Measurements from ENCODE around the gene ECPAS. TPM values are rescaled to one million over a fixed set of nuclear protein-coding genes. Genes with fewer than 3 reads are reported as not detected.
"Not testable (repeated sequence)": the region's sequence is repeated elsewhere in the genome, so short reads cannot be mapped to it uniquely, and the experiment has no call there.

ECPAS gene
- total RNA-seq, 1 donor = 49.1 TPM

DNA sequence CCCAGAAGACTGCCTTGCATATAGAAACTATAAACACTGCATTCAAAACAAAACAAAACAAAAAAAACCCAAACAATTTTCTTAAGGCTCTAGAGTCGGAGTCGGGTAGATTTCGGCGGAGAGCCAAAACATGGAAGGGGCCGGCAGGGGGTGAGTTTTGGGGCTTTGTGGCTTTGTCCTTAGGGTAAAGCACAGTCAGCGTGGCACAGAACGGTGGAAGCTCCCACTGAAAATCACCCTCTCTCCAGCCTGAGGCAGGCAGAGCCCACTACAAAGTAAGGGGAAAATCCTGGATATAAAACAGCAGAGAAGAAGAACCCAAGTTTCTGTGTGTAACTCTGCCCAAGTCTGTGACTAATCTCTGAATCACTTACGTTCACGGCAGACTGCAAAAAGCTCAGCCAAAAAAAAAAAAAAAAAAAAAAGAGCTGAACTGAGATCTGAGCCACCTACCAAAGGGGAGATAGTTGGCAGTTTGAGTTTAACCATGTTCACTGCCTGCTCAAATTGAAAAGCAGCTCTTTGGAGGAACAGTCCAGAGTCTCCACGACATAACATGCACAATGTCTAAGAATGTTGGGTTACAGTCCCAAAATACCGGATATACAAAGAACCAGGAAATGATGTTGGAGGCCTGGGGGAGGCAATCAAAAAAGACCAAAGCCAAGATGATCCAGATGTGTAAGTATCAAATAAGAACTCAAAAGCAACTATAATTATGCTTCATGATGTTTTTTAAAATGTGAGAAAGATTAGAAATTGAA, 127.5 kb downstream of the ECPAS start:
- Histone ChIP-seq H3K4me3 (ENCODE audit: low read length) (no peak overlapping the region), H3K9me3 (ENCODE audit: low read depth, low read length) (no peaks in the 10 kb centered on the region), H3K4me1 (ENCODE audit: insufficient read depth, low read length) (no peaks in the 10 kb centered on the region), H3K27me3 (ENCODE audit: insufficient read depth, low read length) (no peaks in the 10 kb centered on the region)

DNA sequence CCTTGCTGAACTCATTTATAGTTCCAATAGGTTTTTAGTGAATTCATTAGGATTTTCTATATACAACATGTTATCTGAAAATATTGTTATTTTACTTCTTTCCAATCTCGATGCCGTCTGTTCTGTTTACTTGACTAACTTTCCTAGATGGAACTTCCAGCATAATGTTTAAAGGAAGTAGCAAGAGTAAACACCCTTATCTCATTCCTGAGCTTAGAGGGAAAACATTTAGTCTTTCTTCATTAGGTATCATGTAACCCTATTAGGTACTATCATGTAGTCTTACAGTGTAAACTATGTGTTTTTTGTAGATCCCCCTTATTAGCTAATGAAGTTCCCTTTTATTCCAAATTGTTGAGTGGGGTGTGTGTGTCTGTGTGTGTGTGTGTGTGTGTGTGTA, 131.6 kb downstream of the ECPAS start:
- no peaks in the 10 kb centered on the region for H3K27me3 ChIP-seq (ENCODE audit: insufficient read depth, low read length)
- H3K4me3 ChIP-seq (ENCODE audit: low read length) = no peak overlapping the region

DNA sequence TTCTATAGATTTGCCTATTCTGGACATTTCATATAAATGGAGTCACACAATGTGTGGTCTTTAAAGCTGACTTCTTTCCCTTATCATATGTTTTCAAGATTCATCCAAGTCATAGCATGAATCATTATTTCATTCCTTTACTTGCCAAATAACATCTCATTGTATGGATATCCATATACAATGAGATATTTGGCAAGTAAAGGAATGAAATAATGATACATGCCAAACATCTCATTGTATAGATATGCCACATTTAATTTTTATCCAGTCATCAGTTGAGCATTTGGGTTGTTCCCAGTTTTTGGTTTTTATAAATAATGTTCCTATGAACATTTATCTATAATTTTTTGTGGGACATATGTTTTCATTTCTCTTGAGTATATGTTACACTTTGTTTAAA, 133.6 kb downstream of the ECPAS start:
- H3K27me3 ChIP-seq (ENCODE audit: insufficient read depth, low read length) = no peaks in the 10 kb centered on the region
- H3K4me3 ChIP-seq (ENCODE audit: low read length) = no peak overlapping the region
- no peaks in the 10 kb centered on the region for H3K9me3 ChIP-seq (ENCODE audit: low read depth, low read length)
- H3K4me1 ChIP-seq (ENCODE audit: insufficient read depth, low read length) = no peaks in the 10 kb centered on the region

More for the DNA sequence above, 131.6 kb downstream of the ECPAS start:
- Histone ChIP-seq H3K4me1 (ENCODE audit: insufficient read depth, low read length) (no peaks in the 10 kb centered on the region), H3K9me3 (ENCODE audit: low read depth, low read length) (no peaks in the 10 kb centered on the region)

DNA sequence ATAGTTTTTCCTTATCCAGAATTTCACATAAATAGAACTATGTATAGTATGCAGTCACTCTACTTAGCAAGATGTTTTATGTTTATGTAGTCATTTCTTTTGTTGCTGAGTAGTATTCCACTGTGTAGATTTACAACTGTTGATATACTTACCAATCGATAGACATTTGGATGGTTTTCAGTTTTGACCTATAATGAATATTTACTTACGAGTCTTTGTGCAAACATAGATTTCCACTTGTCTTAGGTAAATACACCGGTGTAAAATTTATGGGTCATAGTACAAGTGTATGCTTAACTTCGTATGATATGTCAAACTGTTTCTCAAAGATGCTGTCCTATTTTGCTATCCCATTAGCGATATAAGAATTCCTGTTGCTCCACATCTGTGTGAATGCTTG, 134.4 kb downstream of the ECPAS start:
- no peak overlapping the region for H3K4me3 ChIP-seq (ENCODE audit: low read length)
- no peaks in the 10 kb centered on the region for H3K27me3 ChIP-seq (ENCODE audit: insufficient read depth, low read length)
- H3K4me1 ChIP-seq (ENCODE audit: insufficient read depth, low read length) = no peaks in the 10 kb centered on the region
- H3K9me3 ChIP-seq (ENCODE audit: low read depth, low read length) = no peaks in the 10 kb centered on the region

DNA sequence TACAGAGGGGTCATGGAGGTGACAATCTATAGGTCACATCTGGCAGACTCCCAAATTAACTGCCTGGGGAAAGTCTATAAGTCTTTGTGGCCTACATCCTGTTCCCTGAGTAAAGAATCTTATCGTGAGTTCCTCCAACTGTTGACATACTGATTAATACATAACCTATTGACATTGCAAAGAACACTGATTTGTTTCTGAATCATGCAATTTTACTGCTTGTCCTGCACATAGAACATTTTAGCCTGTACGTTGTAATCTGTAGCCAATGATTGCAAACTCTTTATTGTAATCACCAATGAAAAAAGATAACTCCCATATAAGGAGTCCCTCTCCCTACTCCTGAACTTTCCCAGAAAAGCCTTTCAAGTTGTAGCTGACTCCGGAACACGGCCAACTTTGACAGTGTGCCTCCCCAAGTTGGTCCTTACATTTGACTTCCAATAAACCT, 135.3 kb downstream of the ECPAS start:
- H3K9me3 ChIP-seq (ENCODE audit: low read depth, low read length) = no peaks in the 10 kb centered on the region
- H3K4me1 ChIP-seq (ENCODE audit: insufficient read depth, low read length) = no peaks in the 10 kb centered on the region
- no peaks in the 10 kb centered on the region for H3K27me3 ChIP-seq (ENCODE audit: insufficient read depth, low read length)
- no peak overlapping the region for H3K4me3 ChIP-seq (ENCODE audit: low read length)

DNA sequence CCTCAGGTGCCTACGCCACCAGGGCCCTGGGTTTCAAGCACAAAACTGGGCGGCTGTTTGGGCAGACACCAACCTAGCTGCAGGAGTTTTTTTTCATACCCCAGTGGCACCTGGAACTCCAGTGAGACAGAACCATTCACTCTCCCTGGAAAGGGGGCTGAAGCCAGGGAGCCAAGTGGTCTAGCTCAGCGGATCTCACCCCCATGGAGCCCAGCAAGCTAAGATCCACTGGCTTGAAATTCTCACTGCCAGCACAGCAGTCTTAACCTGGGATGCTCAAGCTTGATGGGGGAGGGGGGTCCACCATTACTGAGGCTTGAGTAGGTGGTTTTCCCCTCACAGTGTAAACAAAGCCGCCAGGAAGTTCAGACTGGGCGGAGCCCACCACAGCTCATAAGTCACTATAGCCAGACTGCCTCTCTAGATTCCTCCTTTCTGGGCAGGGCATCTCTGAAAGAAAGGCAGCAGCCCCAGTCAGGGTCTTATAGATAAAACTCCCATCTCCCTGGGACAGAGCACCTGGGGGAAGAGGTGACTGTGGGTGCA, 149.8 kb downstream of the ECPAS start:
- H3K4me3 ChIP-seq (ENCODE audit: low read length); H3K27me3 ChIP-seq (ENCODE audit: insufficient read depth, low read length); H3K4me1 ChIP-seq (ENCODE audit: insufficient read depth, low read length); H3K9me3 ChIP-seq (ENCODE audit: low read depth, low read length): not testable (repeated sequence)

DNA sequence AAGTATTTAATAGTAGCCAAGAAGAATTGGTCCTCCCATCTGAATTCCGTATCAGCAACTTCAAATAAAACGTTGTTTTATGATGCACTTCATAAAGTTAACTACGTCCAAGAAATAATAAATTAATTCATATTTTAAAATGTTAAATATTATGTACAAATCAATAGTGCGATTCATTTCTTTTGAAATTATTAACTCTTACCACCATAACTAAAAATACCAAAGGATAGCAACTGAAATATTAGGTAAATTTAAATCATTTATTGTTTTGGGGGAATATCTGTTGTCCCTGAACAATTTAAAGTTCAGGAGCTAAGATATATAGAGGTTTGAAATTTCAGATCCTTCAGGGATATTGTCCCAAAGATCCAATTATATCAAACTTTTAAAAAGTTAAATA, 154.1 kb downstream of the ECPAS start, which contains the start of gene OR2K2:
Gene OR2K2 (minus strand): TSS at position 101 of the 400 bp plus-strand sequence. CDS start 1,791 bp downstream, outside the sequence.
- no peaks in the 10 kb centered on the region for H3K27me3 ChIP-seq (ENCODE audit: insufficient read depth, low read length)

DNA sequence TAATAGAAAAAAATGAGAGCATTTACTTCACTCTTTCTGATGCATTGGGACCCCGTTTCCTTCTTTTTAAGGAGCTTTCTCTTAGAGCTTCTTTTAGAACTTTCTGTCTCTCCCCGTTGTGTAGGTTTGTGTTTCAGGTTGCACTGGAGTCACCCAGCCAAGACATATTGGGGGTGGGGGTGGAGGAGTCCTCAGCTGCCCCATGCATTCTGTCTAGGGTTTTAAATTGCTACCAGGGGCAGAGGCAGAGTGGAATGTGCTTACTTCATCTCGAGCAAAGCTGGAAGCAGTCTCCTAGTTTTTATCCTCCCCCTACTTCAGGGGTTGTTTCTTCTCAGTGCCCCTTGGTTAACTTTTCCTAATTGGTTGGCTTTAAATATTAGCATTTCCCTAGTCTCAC, 163.6 kb downstream of the ECPAS start:
- no peak overlapping the region for H3K4me3 ChIP-seq (ENCODE audit: low read length)
- H3K9me3 ChIP-seq (ENCODE audit: low read depth, low read length) = no peaks in the 10 kb centered on the region
- no peaks in the 10 kb centered on the region for H3K27me3 ChIP-seq (ENCODE audit: insufficient read depth, low read length)
- no peaks in the 10 kb centered on the region for H3K4me1 ChIP-seq (ENCODE audit: insufficient read depth, low read length)

More for the DNA sequence above, 154.1 kb downstream of the ECPAS start, which contains the start of gene OR2K2:
- H3K9me3 ChIP-seq (ENCODE audit: low read depth, low read length) = no peaks in the 10 kb centered on the region
- H3K4me3 ChIP-seq (ENCODE audit: low read length) = no peak within 1 kb of the TSS
- H3K4me1 ChIP-seq (ENCODE audit: insufficient read depth, low read length) = no peaks in the 10 kb centered on the region

DNA sequence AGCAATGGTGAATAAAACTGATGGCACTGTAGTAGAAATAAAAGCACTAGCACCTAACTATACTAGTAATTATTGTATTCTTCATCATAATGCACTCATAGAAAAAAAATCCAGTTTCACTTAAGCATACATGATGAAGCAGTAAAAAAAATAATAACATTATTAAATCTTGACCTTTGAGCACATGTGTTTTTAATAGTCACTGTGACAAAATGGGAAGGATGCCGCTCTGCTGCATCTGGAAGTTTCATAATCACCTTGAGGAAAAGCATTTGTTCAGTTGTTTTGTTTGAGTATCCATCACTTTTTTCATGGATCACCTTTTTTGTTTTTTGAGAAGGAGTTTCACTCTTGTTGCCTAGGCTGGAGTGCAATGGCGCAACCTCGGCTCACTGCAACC, 167.4 kb downstream of the ECPAS start:
- Histone ChIP-seq H3K4me3 (ENCODE audit: low read length) (no peak overlapping the region), H3K9me3 (ENCODE audit: low read depth, low read length) (no peaks in the 10 kb centered on the region), H3K27me3 (ENCODE audit: insufficient read depth, low read length) (no peaks in the 10 kb centered on the region), H3K4me1 (ENCODE audit: insufficient read depth, low read length) (no peaks in the 10 kb centered on the region)

Other genes starting within 250 kb of the ECPAS start
- gene OR2K2, start 154.2 kb downstream of the ECPAS start, total RNA-seq = not detected
- 29.9 TPM for gene ZNF483, start 40.8 kb upstream of the ECPAS start, total RNA-seq
- 0.31 TPM for gene PTGR1, start 115.3 kb upstream of the ECPAS start, total RNA-seq
- 4.9 TPM for gene DNAJC25, start 147.0 kb upstream of the ECPAS start, total RNA-seq
- 41.8 TPM for gene GNG10, start 177.2 kb upstream of the ECPAS start, total RNA-seq